IMR-90 (cell line): ENCODE data around the gene PRXL2C. TPM values are rescaled to one million over a fixed set of nuclear protein-coding genes. Genes with fewer than 3 reads are reported as not detected.

Experiments used
- ATAC-seq: fragments of 200-7000 bp; cut with Tn5 transposase; 2 replicates; pipeline ENCODE4 v1.9.1; 2020; ENCODE audit warnings: low read depth, mild to moderate bottlenecking, moderate library complexity
- BruUV-seq: library from RNA; stranded (reverse); fragments of 400-500 nt; replicated peaks from 2 replicates; lab custom pipeline; 2021; lab: Mats Ljungman, UMichigan
- CTCF ChIA-PET: fragments of 300-600 bp; formaldehyde crosslinking; extraction: SDS; loops from one replicate; lab custom pipeline; 2021; ENCODE audit warnings: antibody characterized with exemption; lab: Yijun Ruan, JAX
- POLR2A ChIA-PET: fragments of 300-600 bp; sonication (Branson Sonifier 250); formaldehyde crosslinking; loops from one replicate; lab custom pipeline; 2022; ENCODE audit warnings: antibody characterized with exemption; ENCODE audit not compliant: unreplicated experiment; lab: Charles Lee
- DNase-seq: peaks from one replicate; pipeline ENCODE4 v3.0.0; 2013
- H2AFZ ChIP-seq: replicated peaks from 2 replicates; pipeline ENCODE3; 2013; ENCODE audit warnings: low read length, mild to moderate bottlenecking; ENCODE audit not compliant: poor library complexity
- H2AK5ac ChIP-seq: 2 replicates; pipeline ENCODE4 v1.6.1; 2013; ENCODE audit warnings: low read depth, low read length, inconsistent platforms
- H2AK9ac ChIP-seq: replicated peaks from 2 replicates; pipeline ENCODE3; 2013; ENCODE audit warnings: mild to moderate bottlenecking, low read depth, low read length, moderate library complexity; ENCODE audit not compliant: poor library complexity
- H2BK120ac ChIP-seq: 2 replicates; pipeline ENCODE4 v1.6.1; 2013; ENCODE audit warnings: low read depth, low read length, inconsistent platforms
- H2BK15ac ChIP-seq: 3 replicates; pipeline ENCODE4 v1.6.1; 2013; ENCODE audit warnings: low read depth, low read length, inconsistent platforms
- H2BK20ac ChIP-seq: 2 replicates; pipeline ENCODE4 v1.6.1; 2013; ENCODE audit warnings: low read depth, mild to moderate bottlenecking, inconsistent platforms, low read length, moderate library complexity
- H2BK5ac ChIP-seq: 2 replicates; pipeline ENCODE4 v1.6.1; 2013; ENCODE audit warnings: mild to moderate bottlenecking, low read depth, low read length, inconsistent platforms; ENCODE audit not compliant: poor library complexity, severe bottlenecking
- H3K14ac ChIP-seq: replicated peaks from 2 replicates; pipeline ENCODE4 v1.6.1; 2013; ENCODE audit warnings: low read depth, low read length, inconsistent platforms
- H3K18ac ChIP-seq: 2 replicates; pipeline ENCODE4 v1.6.1; 2013; ENCODE audit warnings: low read depth, low read length, control low read depth
- H3K23ac ChIP-seq: 2 replicates; pipeline ENCODE4 v1.6.1; 2013; ENCODE audit warnings: low read depth, low read length, inconsistent platforms
- H3K27ac ChIP-seq: 2 replicates; pipeline ENCODE4 v1.5.1; 2013; ENCODE audit warnings: mild to moderate bottlenecking, control low read depth, low read length; ENCODE audit not compliant: insufficient read depth
- H3K27me3 ChIP-seq: 2 replicates; pipeline ENCODE4 v1.6.1; 2013; ENCODE audit warnings: low read length; ENCODE audit not compliant: control insufficient read depth, insufficient read depth
- H3K36me3 ChIP-seq: 2 replicates; pipeline ENCODE4 v1.6.1; 2013; ENCODE audit warnings: low read length, mixed read lengths; ENCODE audit not compliant: control insufficient read depth, insufficient read depth
- H3K4ac ChIP-seq: 2 replicates; pipeline ENCODE4 v1.6.1; 2013; ENCODE audit warnings: low read depth, low read length, inconsistent platforms
- H3K4me1 ChIP-seq: 2 replicates; pipeline ENCODE4 v1.6.1; 2013; ENCODE audit warnings: low read length, mixed read lengths; ENCODE audit not compliant: control insufficient read depth, insufficient read depth
- H3K4me2 ChIP-seq: 2 replicates; pipeline ENCODE4 v1.6.1; 2013; ENCODE audit warnings: low read depth, mild to moderate bottlenecking, control low read depth, low read length, moderate library complexity
- H3K4me3 ChIP-seq: 2 replicates; pipeline ENCODE4 v1.5.1; 2013; ENCODE audit warnings: low read depth, mild to moderate bottlenecking, control low read depth, low read length, moderate library complexity; ENCODE audit not compliant: insufficient read depth
- H3K56ac ChIP-seq: 2 replicates; pipeline ENCODE4 v1.6.1; 2013; ENCODE audit warnings: low read length, inconsistent platforms; ENCODE audit not compliant: insufficient read depth; ENCODE audit errors: extremely low read depth
- H3K79me1 ChIP-seq, 2 experiments: 2 replicates each; pipeline ENCODE4 v1.6.1; 2013; ENCODE audit warnings: low read length in 2 of 2, inconsistent platforms in 1 of 2, low read depth in 1 of 2
- H3K9ac ChIP-seq: 2 replicates; pipeline ENCODE4 v1.6.1; 2013; ENCODE audit warnings: low read depth, low read length, control low read depth
- H3K9me1 ChIP-seq: 2 replicates; pipeline ENCODE4 v1.6.1; 2013; ENCODE audit warnings: low read length, inconsistent platforms; ENCODE audit not compliant: insufficient read depth
- H3K9me3 ChIP-seq: 2 replicates; pipeline ENCODE4 v1.6.1; 2013; ENCODE audit warnings: low read length; ENCODE audit not compliant: control insufficient read depth, insufficient read depth
- H4K20me1 ChIP-seq: 2 replicates; pipeline ENCODE4 v1.6.1; 2013; ENCODE audit warnings: low read length, inconsistent platforms; ENCODE audit not compliant: insufficient read depth
- H4K5ac ChIP-seq: 2 replicates; pipeline ENCODE4 v1.6.1; 2013; ENCODE audit warnings: mild to moderate bottlenecking, low read depth, low read length, control low read depth
- H4K8ac ChIP-seq, 2 experiments: 2 replicates each; pipeline ENCODE4 v1.6.1; 2013; ENCODE audit warnings: low read depth in 2 of 2, low read length in 2 of 2, control low read depth in 1 of 2, inconsistent platforms in 1 of 2
- H4K91ac ChIP-seq: 2 replicates; pipeline ENCODE4 v1.6.1; 2013; ENCODE audit warnings: low read depth, low read length, inconsistent platforms; ENCODE audit not compliant: insufficient read depth
- BHLHE40 ChIP-seq: fragments of 150-350 bp; IDR thresholded peaks from 2 replicates; pipeline ENCODE4 v1.6.1; 2016; ENCODE audit warnings: mild to moderate bottlenecking, low read depth, low read length
- CEBPB ChIP-seq: IDR thresholded peaks from 2 replicates; pipeline ENCODE4 v1.6.1; 2012; ENCODE audit warnings: low read depth, low read length, improper control_type of control experiment
- CHD1 ChIP-seq: IDR thresholded peaks from 2 replicates; pipeline ENCODE4 v1.6.1; 2012; ENCODE audit warnings: low read depth, low read length, improper control_type of control experiment
- FOS ChIP-seq: fragments of 150-350 bp; IDR thresholded peaks from 2 replicates; pipeline ENCODE4 v1.6.1; 2016; ENCODE audit warnings: low read depth, low read length
- MAFK ChIP-seq: IDR thresholded peaks from 2 replicates; pipeline ENCODE4 v1.6.1; 2012; ENCODE audit warnings: low read depth, low read length, improper control_type of control experiment
- MAZ ChIP-seq: IDR thresholded peaks from 2 replicates; pipeline ENCODE4 v1.6.1; 2012; ENCODE audit warnings: low read depth, mild to moderate bottlenecking, low read length, improper control_type of control experiment, moderate library complexity, borderline replicate concordance
- MXI1 ChIP-seq: IDR thresholded peaks from 2 replicates; pipeline ENCODE4 v1.6.1; 2012; ENCODE audit warnings: low read depth, mild to moderate bottlenecking, low read length, moderate library complexity, borderline replicate concordance
- NFE2L2 ChIP-seq: fragments of 150-350 bp; IDR thresholded peaks from 2 replicates; pipeline ENCODE4 v1.6.1; 2016; ENCODE audit warnings: low read depth, mild to moderate bottlenecking, low read length
- POLR2A ChIP-seq: IDR thresholded peaks from 2 replicates; pipeline ENCODE4 v1.6.1; 2012; ENCODE audit warnings: mild to moderate bottlenecking, low read depth, low read length
- RAD21 ChIP-seq: IDR thresholded peaks from 2 replicates; pipeline ENCODE4 v1.6.1; 2012; ENCODE audit warnings: low read length, improper control_type of control experiment
- RCOR1 ChIP-seq: IDR thresholded peaks from 2 replicates; pipeline ENCODE4 v1.6.1; 2012; ENCODE audit warnings: mild to moderate bottlenecking, low read length, improper control_type of control experiment; ENCODE audit not compliant: insufficient replicate concordance
- RFX5 ChIP-seq: IDR thresholded peaks from 2 replicates; pipeline ENCODE4 v1.8.0; 2012; ENCODE audit warnings: low read depth, mild to moderate bottlenecking, low read length, moderate library complexity
- SMC3 ChIP-seq: fragments of 150-350 bp; IDR thresholded peaks from 2 replicates; pipeline ENCODE4 v1.6.1; 2016; ENCODE audit warnings: low read depth, mild to moderate bottlenecking, antibody characterized with exemption, low read length, moderate library complexity
- WGBS, 2 experiments: methylation state at CpG; one replicate each; pipeline versions ENCODE4 v1.1.5 to v1.1.7; 2013; ENCODE audit warnings: missing lambda C conversion rate in 2 of 2; ENCODE audit not compliant: insufficient read length in 1 of 2; ENCODE audit errors: extremely low coverage in 2 of 2; 5-methylcytosine and 5-hydroxymethylcytosine counted together
- dilution Hi-C: fragments of 300-500 bp; cut with HindIII; formaldehyde crosslinking; loops from one replicate; pipeline ENCODE4 v1.14.3; 2018; ENCODE audit warnings: low sequenced_read_pairs; ENCODE audit not compliant: unreplicated experiment
- in situ Hi-C: fragments of 300-500 bp; cut with MboI; formaldehyde crosslinking; loops from 3 replicates; pipeline ENCODE4 v1.14.3; 2019; ENCODE audit warnings: low sequenced_read_pairs, inconsistent platforms, mixed read lengths
- intact Hi-C: fragments of 100-400 bp; cut with micrococcal nuclease; formaldehyde crosslinking; loops from 2 replicates; pipeline ENCODE4 v1.10.0; 2022
- polyA plus RNA-seq, 3 experiments: library from polyadenylated mRNA; depleted of rRNA; stranded (reverse); fragments of >200 nt; gene quantifications; 2 replicates each; pipeline ENCODE4 v1.2.3, GENCODE V29; 2012; ENCODE audit warnings: low replicate concordance in 1 of 3
- total RNA-seq: library from RNA; depleted of rRNA; stranded (reverse); fragments of >200 nt; gene quantifications from 2 replicates; pipeline ENCODE4 v1.2.3, GENCODE V29; 2012
- TF ChIP-seq, protein P1 (sequence below): fragments of 150-350 bp; IDR thresholded peaks from 2 replicates; pipeline ENCODE4 v1.6.1; 2016; ENCODE audit warnings: low read depth, mild to moderate bottlenecking, low read length, moderate library complexity, borderline replicate concordance
- TF ChIP-seq, protein P2 (sequence below): conservative IDR thresholded peaks from 2 replicates; pipeline ENCODE4 v1.5.1; 2012; ENCODE audit warnings: mild to moderate bottlenecking, low read depth, low read length, improper control_type of control experiment
- TF ChIP-seq, protein P3 (sequence below): fragments of 150-350 bp; IDR thresholded peaks from 2 replicates; pipeline ENCODE4 v1.6.1; 2017; ENCODE audit warnings: mild to moderate bottlenecking, antibody characterized with exemption, low read length, low read depth

PRXL2C gene
- total and polyA plus RNA-seq, 2 of the 4 experiments (the other 2 are of a cell fraction) = 2.7 to 9.0 TPM

DNA sequence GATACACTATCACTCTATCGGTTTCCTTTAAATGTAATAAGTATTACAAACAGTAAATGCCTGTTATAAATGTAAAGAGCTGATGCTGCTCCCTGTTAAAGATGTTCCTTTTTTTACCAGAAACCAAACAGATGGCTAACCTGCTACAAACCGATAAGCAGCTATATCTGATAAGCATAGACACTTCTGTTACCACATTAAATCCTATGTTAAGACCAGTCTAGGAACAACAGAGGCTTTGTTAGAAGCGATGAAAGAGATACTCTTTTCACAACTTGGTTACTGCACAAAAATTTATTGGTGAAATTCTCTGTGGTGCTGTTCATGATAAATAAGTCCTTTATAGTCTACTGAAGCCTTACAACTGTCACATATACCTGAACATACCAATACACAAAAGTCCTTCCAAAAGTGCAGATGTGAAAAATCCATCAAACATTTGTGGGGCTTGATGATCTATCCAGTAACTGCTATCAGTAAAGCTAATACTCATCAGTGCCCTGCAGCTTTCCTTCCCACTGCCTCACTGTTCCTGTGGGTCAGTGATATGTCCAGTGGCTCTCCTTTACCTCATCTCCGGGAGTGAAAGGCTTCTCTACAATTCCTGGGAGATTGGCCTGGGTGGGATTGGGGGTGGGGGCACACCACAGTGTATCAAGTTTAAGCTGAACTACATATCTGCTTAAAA is 25.8 kb upstream of the PRXL2C start:
- TF ChIP-seq BHLHE40 (no peak), CHD1 (no peak), MAFK (no peak), CEBPB (no peak), RAD21 (no peak), POLR2A (no peak), MXI1 (no peak), NFE2L2 (no peak), RCOR1 (no peak), MAZ (no peak), FOS (no peak), SMC3 (no peak), RFX5 (no peak)
- TF ChIP-seq, protein P1, sequence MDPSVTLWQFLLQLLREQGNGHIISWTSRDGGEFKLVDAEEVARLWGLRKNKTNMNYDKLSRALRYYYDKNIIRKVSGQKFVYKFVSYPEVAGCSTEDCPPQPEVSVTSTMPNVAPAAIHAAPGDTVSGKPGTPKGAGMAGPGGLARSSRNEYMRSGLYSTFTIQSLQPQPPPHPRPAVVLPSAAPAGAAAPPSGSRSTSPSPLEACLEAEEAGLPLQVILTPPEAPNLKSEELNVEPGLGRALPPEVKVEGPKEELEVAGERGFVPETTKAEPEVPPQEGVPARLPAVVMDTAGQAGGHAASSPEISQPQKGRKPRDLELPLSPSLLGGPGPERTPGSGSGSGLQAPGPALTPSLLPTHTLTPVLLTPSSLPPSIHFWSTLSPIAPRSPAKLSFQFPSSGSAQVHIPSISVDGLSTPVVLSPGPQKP = no peak
- TF ChIP-seq, protein P2, sequence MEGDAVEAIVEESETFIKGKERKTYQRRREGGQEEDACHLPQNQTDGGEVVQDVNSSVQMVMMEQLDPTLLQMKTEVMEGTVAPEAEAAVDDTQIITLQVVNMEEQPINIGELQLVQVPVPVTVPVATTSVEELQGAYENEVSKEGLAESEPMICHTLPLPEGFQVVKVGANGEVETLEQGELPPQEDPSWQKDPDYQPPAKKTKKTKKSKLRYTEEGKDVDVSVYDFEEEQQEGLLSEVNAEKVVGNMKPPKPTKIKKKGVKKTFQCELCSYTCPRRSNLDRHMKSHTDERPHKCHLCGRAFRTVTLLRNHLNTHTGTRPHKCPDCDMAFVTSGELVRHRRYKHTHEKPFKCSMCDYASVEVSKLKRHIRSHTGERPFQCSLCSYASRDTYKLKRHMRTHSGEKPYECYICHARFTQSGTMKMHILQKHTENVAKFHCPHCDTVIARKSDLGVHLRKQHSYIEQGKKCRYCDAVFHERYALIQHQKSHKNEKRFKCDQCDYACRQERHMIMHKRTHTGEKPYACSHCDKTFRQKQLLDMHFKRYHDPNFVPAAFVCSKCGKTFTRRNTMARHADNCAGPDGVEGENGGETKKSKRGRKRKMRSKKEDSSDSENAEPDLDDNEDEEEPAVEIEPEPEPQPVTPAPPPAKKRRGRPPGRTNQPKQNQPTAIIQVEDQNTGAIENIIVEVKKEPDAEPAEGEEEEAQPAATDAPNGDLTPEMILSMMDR = no peak
- TF ChIP-seq, protein P3, sequence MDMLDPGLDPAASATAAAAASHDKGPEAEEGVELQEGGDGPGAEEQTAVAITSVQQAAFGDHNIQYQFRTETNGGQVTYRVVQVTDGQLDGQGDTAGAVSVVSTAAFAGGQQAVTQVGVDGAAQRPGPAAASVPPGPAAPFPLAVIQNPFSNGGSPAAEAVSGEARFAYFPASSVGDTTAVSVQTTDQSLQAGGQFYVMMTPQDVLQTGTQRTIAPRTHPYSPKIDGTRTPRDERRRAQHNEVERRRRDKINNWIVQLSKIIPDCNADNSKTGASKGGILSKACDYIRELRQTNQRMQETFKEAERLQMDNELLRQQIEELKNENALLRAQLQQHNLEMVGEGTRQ = no peak
- H3K4me2 ChIP-seq = no peak overlapping the region
- WGBS, 2 experiments = no CpG with 5 or more reads among the region's 4 CpGs
- no TSS peak for BruUV-seq
- no peak overlapping the region for H2BK120ac ChIP-seq
- H3K56ac ChIP-seq = no peak overlapping the region
- H4K5ac ChIP-seq = no peak overlapping the region
- no peak overlapping the region for H2AFZ ChIP-seq
- H2BK15ac ChIP-seq = no peak overlapping the region
- intact Hi-C loops (no loop called here), dilution Hi-C loops (no loop called here), in situ Hi-C loops (no loop called here)
- H4K20me1 ChIP-seq = no peaks in the 10 kb centered on the region
- H3K36me3 ChIP-seq = no peaks in the 10 kb centered on the region
- no peak overlapping the region for H2AK9ac ChIP-seq
- ChIA-PET CTCF (interaction anchor here (1.5 kb wide), 1 partner anchor 13 kb away, joined by 4 read pairs; no protein-coding TSS in a partner anchor), POLR2A (no interaction called here)
- no peak overlapping the region for H2BK20ac ChIP-seq
- no peak for ATAC-seq
- H4K91ac ChIP-seq = no peak overlapping the region
- no peaks in the 10 kb centered on the region for H3K9me1 ChIP-seq
- no peak overlapping the region for H4K8ac ChIP-seq
- no peak overlapping the region for H3K4me3 ChIP-seq
- H2AK5ac ChIP-seq = no peak overlapping the region
- H3K27me3 ChIP-seq = 0 out of 2 replicates have a peak, but pooled peaks cover 2% of the 10 kb centered on the region
- H3K9me3 ChIP-seq = no peaks in the 10 kb centered on the region
- H3K9ac ChIP-seq = no peak overlapping the region
- H3K27ac ChIP-seq = no peak overlapping the region
- no peaks in the 10 kb centered on the region for H3K4me1 ChIP-seq
- no peaks in the 10 kb centered on the region for H3K79me1 ChIP-seq
- no peak overlapping the region for H2BK5ac ChIP-seq
- no peak overlapping the region for H3K4ac ChIP-seq
- H3K23ac ChIP-seq = no peak overlapping the region
- no peak overlapping the region for H3K18ac ChIP-seq
- no peak overlapping the region for H3K14ac ChIP-seq
- DNase-seq = no peak
